Measurements from ENCODE around the gene SLC25A41. TPM values are rescaled to one million over a fixed set of nuclear protein-coding genes. Genes with fewer than 3 reads are reported as not detected.

SLC25A41 gene
- total RNA-seq, 4 donors from 2014 or later: 2.5 TPM; not detected in 3

DNA sequence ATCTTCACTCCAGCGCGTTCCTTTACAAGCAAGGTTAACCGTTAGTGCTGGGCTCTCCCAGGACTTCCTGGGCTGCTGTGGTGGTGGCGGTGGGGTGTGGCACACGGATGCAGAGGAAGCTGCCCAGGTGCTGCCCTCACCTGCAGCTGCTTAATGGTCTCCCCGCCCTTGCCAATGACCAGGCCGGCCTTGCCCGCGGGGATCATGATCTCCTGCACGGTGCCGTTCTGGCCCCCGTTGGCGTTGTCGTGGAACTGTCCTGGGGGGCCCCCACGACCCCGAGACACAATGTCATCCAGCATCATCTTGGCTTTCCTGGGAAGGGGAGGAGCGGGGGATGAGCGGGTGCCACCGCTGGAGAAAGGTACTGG, 15.0 kb downstream of the SLC25A41 start:
- Histone ChIP-seq H3K4me3 (no peak overlapping the region), H3K4me1 (peaks cover 0 to 12% (median 4%) of the 10 kb centered on the region in 4 donors), H3K27me3 (no peaks in the 10 kb centered on the region), H3K9me3 (no peaks in the 10 kb centered on the region), H3K36me3 (peaks cover 0 to 82% (median 0%) of the 10 kb centered on the region in 3 donors), H3K27ac (no peak overlapping the region)
- DNase-seq: no peak
- TF ChIP-seq POLR2A (IDR thresholded peaks at IDR 0.05): no peak
- TF ChIP-seq, protein P1, sequence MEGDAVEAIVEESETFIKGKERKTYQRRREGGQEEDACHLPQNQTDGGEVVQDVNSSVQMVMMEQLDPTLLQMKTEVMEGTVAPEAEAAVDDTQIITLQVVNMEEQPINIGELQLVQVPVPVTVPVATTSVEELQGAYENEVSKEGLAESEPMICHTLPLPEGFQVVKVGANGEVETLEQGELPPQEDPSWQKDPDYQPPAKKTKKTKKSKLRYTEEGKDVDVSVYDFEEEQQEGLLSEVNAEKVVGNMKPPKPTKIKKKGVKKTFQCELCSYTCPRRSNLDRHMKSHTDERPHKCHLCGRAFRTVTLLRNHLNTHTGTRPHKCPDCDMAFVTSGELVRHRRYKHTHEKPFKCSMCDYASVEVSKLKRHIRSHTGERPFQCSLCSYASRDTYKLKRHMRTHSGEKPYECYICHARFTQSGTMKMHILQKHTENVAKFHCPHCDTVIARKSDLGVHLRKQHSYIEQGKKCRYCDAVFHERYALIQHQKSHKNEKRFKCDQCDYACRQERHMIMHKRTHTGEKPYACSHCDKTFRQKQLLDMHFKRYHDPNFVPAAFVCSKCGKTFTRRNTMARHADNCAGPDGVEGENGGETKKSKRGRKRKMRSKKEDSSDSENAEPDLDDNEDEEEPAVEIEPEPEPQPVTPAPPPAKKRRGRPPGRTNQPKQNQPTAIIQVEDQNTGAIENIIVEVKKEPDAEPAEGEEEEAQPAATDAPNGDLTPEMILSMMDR (IDR thresholded peaks at IDR 0.05): no peak

DNA sequence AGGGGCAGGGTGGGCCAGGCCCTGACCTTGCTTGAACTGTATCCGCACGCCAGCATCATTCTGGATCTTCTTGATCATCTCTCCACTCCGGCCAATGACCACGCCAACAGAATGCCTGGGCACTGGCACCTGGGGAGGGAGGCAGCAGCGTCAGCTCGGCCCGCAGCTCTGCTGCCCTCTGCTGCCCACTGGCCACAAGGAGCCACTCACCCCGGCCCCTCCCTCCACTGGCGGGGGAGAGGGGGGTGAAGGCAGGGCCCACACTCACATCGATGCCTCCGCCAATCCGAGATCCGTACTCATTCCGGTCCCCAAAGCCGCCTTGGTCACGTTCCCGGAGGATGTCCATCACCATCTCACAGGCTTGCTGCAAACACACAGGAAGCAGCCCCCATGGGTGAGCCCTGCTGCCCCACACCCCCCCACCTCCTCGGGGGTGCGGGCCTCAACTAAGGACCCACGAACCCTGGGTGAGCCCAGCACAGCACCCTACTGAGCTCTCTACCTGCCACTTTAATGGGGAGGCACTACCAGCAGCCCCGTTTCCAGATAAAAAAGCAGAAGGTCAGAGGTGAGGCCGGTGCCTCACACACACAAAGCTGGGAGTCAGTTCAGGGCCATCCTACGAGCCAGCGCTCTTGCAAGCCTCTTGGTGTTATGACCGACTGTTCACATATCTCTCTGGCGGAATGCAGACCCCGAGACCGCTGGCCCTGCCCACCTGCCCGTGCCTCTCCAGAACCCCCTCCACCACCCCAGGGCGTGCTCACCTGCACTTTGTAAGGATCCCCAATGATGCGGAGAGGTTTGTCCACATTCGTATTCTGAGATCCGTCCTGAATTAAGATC, 15.6 kb downstream of the SLC25A41 start:
- H3K9me3 ChIP-seq: no peaks in the 10 kb centered on the region
- no peak for DNase-seq
- H3K4me1 ChIP-seq: peaks cover 0 to 12% (median under 1%) of the 10 kb centered on the region in 4 donors
- H3K27ac ChIP-seq: no peak overlapping the region
- TF ChIP-seq POLR2A (IDR thresholded peaks at IDR 0.05): no peak
- TF ChIP-seq, protein P1 (IDR thresholded peaks at IDR 0.05): peak in 3 of 6 experiments; percentile 32 to 42 (median 35)
- peaks cover 0 to 82% (median 0%) of the 10 kb centered on the region in 3 donors for H3K36me3 ChIP-seq
- H3K27me3 ChIP-seq: no peaks in the 10 kb centered on the region
- H3K4me3 ChIP-seq: no peak overlapping the region

DNA sequence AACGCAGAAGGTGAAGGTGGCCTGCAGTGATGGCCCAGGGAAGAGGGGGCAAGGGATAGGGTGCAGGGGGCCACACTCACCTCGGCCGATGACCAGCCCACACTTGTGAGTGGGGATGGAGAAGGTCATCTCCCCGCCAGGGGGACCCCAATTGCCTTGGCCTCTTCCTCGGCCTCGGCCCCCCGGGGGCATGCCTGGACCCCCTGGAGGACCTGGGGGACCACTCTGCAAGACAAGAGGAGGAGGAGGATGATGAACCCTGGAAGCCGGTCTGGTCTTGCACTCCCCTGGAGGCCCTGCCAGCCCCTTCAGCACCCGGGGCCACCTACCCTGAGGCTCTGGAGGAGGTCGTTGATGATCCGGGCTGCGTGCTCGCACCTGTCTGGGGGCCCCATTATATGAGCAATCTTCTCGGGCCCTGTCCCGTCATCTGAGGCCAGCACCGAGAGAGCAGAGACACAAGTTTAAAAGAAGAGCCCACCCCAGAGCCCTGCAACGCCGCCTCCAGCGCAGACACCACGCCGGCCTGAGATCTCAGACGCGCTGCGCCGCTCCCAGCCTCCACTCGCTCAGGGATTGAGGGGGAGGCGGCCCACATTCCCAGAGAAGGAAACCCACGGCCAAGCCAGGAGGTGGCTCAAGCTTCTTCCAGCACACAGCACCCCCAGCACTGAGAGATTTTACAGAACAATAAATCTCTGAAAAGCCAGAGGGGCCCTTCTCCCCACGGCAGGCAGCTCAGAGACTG, 16.7 kb downstream of the SLC25A41 start:
- no peak overlapping the region for H3K27ac ChIP-seq
- DNase-seq: no peak
- no peak overlapping the region for H3K4me3 ChIP-seq
- TF ChIP-seq, protein P1 (IDR thresholded peaks at IDR 0.05): no peak
- no peak for TF ChIP-seq POLR2A (IDR thresholded peaks at IDR 0.05)
- H3K27me3 ChIP-seq: no peaks in the 10 kb centered on the region
- no peaks in the 10 kb centered on the region for H3K9me3 ChIP-seq
- peaks cover 0 to 79% (median 0%) of the 10 kb centered on the region in 3 donors for H3K36me3 ChIP-seq
- peaks cover 0 to 13% (median 0%) of the 10 kb centered on the region in 4 donors for H3K4me1 ChIP-seq

DNA sequence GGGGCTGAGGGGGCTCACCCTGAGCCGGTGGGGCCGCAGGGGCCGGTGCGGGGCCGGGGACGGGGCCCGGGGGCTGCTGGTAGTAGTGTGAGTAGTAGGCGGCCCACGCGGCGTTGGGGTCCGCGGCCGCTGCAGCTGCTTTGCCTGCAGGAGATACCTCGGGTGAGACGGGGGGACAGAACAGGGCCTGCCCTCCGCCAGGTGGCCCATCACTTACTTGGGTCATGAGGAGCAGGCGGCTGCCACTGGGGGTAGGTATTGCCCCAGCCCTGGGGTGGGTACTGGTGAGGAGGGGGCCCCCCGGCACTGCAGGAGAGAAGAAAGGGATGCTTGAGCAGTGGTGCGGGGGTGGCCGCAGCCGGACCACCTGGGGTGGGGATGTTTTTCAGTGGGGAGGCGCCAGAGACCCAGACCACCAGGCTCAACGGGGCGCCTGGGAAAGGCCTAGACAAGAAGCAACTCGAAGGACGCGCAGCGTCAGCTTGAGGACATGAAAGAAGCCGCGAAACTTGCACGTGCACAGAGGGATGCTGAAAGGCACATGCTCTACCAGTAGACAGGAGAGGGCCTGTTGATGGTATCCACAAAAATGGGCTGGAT, 17.9 kb downstream of the SLC25A41 start:
- Histone ChIP-seq H3K27me3 (no peaks in the 10 kb centered on the region), H3K36me3 (peaks cover 0 to 69% (median 0%) of the 10 kb centered on the region in 3 donors), H3K4me3 (no peak overlapping the region), H3K9me3 (no peaks in the 10 kb centered on the region), H3K4me1 (peaks cover 0 to 13% (median 0%) of the 10 kb centered on the region in 4 donors), H3K27ac (no peak overlapping the region)
- no peak for DNase-seq
- TF ChIP-seq, protein P1 (IDR thresholded peaks at IDR 0.05): no peak
- no peak for TF ChIP-seq POLR2A (IDR thresholded peaks at IDR 0.05)

DNA sequence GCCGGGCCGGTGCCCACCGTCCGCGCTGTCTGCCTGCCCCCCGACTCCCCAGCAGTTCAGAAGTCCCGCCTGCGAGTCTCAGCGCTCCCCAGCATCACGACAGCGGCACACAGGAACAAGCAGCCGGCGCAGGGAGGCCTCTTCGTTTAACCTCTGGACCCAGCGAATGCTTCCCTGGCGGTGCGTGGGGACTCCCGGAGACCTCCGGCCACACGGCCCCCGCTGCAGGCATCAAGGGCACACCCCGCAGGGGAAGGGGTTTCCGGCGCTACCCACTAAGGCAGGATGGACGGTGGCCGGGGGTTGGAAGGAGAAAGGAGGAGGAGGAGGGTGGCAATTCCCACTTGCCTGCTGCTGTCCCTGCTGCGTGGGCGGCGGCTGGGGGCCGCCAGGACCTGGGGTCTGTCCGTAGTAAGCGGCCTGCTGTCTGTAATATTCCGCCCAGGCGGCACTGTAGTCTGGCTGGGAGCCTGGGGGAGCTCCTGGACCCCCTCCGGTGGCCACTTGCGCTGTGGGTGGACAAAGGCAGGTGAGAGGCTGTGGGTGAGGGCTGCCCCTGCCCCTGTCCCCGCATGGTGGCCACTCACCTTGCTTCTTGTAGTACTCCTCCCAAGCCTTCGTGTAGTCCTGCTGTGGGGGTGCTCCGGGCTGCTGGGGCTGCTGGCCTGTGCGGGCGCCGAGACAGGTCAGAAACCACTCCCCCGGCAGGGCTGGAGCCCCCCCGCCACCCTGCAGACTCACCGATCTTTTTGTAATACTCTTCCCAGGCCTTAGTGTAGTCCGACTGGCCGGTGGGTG, 18.6 kb downstream of the SLC25A41 start:
- DNase-seq: no peak
- no peak overlapping the region for H3K4me3 ChIP-seq
- no peaks in the 10 kb centered on the region for H3K9me3 ChIP-seq
- no peaks in the 10 kb centered on the region for H3K27me3 ChIP-seq
- H3K36me3 ChIP-seq: peaks cover 0 to 62% (median 0%) of the 10 kb centered on the region in 3 donors
- TF ChIP-seq, protein P1 (IDR thresholded peaks at IDR 0.05): no peak
- TF ChIP-seq POLR2A (IDR thresholded peaks at IDR 0.05): no peak
- no peak overlapping the region for H3K27ac ChIP-seq
- peaks cover 0 to 13% (median 0%) of the 10 kb centered on the region in 4 donors for H3K4me1 ChIP-seq

Data from Peyer's patch (tissue), 4 donors.